Islet precursor cell (in vitro differentiated cells): ENCODE measurements around the gene KLHL30.
"Not testable (repeated sequence)": the region's sequence is repeated elsewhere in the genome, so short reads cannot be mapped to it uniquely, and the experiment has no call there.

Experiments
- DNase-seq: peaks from one replicate; pipeline ENCODE4 v3.0.0-alpha.2; 2018

Gene KLHL30

DNA sequence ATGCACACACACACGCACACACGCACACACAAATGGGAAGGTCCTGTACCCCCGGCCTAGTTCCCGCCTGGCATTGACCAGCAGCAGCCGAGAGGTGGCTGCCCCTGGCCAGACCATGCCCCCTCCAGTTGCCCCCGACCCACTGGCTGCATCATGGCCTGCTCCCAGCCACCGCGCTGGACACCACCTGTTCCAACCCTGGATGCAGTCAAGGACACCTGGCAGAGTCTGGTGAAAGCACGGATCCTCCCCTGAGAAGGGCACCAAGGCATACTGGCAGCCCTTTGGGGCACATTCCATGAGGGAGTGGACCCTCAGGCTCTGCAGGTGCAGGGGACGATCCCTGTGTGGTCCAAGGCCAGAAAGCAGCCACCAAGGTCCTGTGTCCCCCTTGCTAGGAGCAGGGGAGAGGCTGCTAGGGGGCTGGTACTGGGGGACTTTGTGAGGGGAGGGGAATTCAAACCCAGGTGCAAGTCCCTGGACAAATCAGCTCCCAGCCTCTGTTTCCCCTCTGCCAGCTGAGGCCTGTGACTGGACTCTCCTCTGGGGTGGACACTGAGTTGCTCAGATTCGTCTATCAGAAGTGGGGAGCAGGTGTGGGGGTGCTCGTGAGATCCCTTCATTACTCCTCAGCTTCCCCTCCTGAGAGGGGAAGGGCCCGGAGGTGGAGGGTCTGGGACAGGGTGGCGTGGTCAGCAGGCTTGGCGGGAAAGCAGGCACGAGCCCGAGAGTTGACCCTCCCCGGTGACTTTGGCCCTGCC, 34.8 kb upstream of the KLHL30 start:
- no peak for DNase-seq

DNA sequence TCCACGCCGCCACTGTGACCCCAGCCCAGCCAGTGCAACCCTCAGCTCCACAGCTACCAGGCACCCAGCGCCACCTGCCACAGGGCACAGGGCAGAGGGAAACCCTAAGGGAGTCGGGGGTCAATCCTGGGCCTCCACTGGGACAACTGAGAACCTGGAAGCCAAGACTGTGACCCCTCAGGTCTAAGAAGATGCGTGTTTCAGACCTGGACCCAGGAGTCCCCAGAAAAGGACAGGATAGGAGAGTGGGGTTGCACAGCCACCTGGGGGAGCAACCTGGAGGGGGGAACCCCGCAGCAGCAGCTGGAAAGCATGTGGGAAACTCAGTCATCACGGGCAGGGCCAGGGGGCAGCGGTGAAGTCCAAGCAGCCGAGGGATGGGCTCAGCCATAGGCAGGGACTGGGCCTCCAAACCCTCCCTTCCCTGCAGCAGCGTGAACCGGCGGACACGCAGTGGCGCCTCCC, 34.2 kb upstream of the KLHL30 start:
- DNase-seq = peak; percentile 50

DNA sequence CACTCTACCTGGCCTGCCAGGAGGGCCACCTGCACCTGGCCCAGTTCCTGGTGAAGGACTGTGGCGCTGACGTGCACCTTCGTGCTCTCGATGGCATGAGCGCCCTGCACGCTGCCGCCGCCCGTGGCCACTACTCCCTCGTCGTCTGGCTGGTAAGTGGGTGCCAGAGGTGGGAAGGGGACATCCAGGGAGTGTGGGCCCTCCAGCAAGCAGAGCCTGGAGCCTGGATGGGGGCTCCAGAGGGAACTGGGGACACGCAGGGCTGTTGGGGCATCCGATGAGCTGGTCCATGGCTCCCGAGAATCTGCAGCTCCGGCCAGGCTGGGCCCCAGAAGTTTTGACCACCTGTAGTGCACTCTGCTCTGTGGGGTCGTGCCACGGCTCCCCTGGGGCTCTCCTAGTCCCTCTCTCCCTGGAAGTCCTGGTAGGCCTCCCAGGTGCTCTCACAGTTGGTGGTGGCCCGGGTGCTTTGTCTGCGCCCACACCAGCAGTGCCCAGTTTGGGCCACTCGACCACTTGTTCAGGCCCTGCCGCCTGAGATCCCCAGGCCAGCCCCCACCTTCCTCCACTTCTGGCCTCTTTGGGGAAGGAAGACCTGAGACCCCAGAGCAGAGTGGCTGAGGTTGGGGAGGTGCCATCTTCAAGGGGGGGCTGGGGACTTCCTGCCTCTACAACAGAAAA, 33.6 kb upstream of the KLHL30 start:
- peak; percentile 53 for DNase-seq

DNA sequence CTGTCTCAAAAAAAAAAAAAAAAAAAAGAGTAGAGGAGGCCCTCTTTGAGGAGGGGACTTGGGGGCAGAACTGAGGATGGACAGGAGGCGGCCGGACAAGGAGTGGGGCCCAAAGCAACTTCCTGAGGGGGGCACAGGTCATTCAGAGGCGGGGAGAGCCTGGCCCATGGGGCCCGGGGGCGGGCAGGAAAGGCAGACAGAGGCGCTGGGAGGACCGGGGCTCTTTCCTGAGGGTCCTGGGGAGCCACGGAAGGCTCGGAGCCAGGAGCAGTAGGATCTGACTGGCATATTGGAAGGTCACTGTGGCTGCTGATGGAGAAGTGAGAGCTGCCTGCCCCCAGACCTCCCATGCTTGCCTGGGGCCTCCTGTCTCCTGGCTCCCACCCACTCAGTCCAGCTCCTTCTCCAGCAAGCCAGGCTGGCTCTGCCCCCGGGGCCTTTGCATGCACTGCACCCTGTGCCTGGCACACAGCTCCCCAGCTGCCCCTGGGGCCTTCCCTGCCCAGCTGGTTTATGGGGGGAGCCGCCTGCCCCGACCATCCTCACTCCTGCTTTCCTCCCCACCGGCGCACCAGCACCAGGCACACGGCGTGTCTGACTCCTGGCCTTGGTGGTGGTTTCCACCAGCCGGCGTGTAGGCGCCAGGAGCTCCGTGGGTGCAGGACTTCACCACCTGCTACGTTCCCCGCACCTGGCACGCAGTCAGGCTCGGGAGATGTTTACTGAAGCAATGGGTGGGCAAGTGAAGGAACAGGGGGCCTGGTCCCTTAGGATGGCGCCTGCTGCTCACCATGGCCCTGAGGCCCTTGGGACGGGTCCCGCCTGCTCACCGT, 32.7 kb upstream of the KLHL30 start:
- peak; percentile 53 for DNase-seq

DNA sequence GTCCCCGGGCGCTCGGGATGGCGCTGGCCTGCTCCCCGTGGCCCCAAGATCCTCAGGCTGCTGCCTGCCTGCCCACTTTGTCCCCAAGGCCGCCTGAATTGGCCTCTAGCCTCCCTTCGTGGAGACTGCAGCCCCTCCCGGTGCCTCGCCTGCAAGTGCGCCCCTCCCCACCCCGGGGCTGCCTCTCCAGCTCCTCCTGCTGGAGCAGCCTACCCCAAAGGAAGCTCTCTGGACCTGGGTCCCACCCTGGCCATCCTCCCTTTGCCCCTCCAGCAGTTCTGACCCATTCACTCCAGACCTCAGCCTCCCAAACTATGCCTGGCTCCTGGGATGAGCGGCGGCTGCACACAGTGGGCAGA, 32.1 kb upstream of the KLHL30 start:
- peak; percentile 54 for DNase-seq

DNA sequence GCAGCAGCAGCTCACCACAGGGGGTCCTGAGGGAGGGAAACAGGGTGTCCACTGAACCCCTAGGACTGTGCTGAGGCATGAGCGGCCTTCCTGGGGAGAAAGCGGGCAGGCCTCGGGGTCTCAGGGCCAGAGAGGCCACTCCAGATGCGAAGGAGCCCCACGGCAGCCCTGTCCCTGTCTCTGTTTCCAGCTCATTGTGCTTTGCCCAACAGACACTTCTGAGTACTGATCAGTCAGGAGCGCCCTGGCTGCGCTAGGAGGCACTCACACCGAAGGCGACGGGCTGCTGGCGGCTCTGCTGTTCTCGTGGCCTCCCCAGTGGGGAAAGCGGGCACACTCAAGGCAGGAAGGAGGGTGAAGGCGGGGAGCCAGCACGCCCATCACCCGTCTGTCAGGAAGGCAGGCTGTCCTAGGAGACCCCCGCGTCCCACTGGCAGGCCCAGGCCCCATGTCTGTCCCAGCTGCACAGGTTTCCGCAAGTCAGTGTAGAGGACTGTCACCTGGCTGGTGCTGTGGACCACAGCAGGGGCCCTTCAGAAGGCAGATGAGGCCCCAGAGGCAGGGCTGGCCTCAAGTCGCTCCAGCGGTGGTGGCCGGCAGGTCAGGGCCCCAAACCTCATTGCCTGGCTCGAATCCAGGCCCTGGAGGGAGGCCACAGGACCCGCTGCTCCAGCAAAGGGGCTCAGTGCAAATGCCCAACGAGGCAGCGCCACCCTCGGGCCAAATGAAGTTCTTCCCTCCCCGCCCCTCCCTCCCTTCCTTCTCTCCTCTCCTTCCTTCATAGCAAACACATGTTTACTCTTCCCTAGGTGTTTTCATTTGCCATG, 31.6 kb upstream of the KLHL30 start:
- peak; percentile 65 for DNase-seq

DNA sequence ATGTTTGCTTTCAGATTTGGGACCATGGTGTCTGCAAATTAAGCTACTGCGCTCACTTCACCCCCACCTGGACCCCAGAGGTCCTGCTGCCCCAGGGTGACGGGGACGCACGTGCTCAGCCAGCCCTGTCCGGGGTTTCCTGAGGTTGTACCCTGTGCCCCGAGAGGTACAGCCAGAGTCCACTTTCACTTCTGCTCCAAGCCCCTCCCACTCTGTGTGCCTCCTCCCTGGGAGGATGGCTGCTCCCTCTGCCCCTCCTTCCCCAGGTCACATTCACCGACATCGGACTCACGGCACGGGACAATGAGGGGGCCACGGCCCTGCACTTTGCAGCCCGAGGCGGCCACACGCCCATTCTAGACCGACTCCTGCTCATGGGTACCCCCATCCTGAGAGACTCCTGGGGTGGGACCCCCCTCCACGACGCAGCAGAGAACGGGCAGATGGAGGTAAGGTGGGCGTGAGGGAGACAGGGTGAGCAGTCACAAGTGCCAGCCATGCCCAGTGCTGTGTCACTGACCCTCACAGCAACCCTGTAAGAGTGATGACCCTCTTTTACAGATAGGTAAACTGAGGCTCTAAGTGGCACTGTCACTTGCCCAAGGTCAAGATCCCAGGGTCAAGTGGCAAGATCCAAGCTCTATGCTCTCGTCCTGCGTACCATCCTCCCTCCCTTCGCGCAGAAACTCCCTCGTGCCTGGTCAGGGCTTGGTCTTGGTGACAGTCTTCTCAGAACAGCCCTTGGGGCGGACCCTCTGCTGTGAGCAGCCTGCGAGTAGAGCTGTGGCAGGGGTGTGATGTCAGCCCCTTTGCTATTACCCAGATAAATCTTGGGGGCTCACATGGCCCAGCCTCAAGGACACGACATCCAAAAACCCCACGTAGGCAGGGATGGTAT, 30.7 kb upstream of the KLHL30 start:
- no peak for DNase-seq

DNA sequence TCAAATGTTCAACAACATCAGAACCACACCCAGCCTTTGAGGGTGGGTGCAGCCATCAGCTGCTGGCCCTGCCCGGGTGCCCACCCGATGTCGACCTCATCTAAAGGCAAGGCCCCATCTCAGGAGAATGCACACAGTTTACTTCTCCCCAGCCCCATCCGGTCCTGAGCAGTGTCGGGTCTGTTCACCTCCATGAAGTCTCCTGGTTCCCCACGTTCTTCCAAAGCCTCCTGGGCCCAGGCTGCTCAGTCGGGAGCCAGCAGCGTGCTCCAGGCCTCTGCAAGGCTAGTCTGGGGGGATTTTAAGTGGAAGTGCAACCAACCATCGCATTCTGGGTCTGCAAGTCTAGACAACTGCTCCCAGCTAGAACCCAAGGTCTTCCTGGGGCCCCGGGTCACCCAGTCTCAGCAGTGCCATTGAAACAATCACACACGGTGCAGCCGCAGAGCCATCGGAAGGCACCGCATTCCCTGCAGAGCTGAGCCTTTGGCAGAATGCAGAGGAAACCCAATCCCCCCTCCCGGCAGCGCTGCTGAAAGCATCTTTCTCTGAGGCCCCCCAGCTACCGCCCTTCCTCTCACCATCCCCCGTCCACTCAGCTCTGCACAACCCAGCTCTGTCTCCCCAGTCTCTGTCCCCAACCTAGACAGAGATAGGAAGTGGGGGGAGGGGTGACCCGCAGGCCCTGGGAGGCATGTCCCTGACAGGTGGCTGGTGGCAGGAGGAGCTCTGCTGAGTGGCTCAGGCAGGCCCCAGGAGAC, 29.9 kb upstream of the KLHL30 start:
- DNase-seq = peak; percentile 61

DNA sequence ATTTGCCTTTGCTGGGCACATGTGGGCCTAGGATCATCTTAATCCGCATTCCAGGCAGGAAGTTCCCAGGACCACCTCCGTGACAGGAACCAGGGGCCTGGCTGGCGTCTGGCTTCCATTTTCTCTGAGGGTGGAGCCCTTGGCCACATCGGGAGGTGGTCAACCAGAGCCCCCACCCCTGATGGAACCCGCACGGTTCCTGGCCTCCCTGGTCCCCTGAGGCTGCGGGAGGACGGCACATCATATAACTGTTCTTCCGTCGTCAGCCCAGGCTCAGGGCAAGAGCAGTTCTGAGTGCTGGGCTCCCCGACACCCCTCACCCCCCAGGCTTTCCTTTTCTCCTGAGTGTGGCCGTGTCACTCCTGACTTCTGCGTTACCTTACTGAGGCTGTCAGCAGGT, 24.9 kb upstream of the KLHL30 start:
- peak; percentile 32 for DNase-seq

DNA sequence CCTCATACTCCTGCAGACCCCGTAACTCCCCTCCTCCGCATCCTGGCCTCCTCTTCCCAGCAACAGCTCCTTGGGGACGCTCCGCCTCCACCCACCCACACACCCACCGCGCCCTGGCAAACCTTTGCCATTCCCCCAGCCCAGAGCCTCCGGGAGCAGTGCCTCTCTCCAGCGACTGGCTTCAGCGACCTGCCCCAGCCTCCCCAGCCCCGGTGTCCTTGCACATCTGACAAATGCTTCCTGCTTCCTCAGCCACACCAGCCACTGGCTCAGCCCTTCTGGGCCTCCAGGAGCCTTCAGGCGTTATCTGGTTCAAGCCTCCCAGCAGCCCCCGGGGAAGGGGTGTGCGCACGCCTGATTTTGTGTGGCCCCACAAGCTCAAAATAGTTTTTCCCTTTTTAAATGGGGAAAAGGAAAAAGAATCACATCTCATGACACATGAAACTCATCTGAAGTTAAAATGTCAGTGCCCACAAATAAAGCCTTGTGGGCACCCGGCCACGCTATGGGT, 24.1 kb upstream of the KLHL30 start:
- DNase-seq = peak; percentile 23

DNA sequence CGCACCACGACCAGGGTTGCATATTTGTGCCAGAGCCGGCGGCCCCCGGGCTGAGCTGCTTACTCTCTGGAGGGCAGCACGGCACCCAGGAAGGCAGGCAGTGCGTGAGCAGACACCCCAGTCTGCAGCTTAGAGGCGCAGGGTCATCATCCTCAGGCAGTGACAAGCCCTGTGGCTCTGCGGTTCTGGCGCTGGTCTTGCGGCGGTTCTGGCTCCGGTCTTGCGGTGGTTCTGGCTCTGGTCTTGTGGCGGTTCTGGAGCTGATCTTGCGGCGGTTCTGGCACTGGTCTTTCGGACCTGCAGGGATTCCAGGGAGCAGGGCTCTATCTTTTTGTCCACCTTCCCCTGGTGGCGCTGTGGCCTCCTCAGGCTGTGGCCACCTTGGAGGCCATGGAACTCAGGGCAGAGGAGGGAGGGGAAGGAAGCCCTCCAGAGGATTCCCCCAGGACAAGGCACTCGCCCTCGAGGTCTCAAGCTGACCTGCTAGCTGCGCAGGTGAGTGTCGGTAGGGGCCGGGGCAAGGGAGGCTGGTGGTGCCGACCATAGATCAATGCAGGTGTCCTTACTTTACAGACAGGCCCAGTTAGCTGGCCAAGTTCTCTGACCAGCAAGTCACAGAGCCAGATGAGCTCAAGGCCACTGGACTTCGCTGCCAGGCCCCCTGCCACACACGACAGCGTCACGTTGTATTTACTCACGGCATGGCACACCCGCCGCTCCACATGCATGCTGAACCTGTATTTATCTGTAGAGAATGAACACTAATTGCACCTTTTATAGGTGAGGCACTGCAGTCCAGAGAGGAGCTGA, 23.4 kb upstream of the KLHL30 start:
- no peak for DNase-seq

DNA sequence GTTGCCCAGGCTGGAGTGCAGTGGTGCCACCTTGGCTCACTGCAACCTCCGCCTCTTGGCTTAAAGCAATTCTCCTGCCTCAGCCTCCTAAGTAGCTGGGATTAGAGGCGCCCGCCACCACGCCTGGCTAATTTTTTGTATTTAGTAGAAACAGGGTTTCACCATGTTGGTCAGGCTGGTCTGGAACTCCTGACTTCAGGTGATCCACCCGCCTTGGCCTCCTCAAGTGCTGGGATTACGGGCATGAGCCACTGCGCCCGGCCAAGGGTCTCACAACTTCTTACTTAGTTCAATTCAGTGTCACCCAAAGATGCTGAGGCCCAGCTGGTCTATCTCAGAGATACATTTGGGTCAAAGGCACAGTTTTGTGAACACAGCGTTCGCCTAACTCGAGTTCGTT, 22.8 kb upstream of the KLHL30 start:
- DNase-seq = not testable (repeated sequence)

DNA sequence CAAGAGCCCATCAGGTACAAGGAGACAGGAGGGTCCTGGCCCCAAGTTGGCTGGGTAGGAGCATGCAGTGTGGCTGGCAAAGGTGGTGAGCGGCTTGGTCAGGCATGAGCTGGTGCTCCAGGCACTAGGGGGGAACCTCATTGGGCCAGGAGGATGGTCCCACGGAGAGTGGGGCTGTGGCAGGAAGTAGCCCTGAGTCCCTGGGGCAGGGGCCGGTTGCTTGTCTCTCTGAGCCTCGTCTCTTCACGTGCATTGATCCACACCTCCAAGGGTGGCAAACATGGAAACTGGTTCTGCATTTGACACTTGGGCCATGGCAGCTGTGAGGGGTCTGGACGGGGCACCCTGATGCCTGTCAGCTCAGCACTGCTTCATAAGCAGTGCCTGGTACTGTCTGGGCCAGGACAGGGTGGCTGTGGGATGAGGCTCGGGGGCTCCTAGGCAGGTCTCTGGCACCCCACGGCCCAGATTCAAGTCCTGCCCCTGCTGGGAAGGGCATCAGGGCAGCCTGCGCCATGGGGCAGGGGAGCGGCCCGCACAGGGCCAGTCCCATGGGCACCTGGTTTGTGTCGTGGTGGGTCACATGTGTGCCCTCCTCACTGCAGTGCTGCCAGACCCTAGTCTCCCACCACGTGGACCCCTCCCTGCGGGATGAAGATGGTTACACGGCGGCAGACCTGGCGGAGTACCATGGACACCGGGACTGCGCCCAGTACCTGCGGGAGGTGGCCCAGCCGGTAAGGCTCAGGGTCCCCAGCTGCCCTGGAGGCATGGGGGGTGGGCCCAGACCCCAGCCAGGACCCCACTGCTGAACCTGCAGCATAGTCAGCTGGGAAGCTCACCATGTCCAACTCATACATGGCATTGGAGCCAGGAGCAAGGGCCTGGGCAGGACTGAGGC, 21.9 kb upstream of the KLHL30 start:
- no peak for DNase-seq

DNA sequence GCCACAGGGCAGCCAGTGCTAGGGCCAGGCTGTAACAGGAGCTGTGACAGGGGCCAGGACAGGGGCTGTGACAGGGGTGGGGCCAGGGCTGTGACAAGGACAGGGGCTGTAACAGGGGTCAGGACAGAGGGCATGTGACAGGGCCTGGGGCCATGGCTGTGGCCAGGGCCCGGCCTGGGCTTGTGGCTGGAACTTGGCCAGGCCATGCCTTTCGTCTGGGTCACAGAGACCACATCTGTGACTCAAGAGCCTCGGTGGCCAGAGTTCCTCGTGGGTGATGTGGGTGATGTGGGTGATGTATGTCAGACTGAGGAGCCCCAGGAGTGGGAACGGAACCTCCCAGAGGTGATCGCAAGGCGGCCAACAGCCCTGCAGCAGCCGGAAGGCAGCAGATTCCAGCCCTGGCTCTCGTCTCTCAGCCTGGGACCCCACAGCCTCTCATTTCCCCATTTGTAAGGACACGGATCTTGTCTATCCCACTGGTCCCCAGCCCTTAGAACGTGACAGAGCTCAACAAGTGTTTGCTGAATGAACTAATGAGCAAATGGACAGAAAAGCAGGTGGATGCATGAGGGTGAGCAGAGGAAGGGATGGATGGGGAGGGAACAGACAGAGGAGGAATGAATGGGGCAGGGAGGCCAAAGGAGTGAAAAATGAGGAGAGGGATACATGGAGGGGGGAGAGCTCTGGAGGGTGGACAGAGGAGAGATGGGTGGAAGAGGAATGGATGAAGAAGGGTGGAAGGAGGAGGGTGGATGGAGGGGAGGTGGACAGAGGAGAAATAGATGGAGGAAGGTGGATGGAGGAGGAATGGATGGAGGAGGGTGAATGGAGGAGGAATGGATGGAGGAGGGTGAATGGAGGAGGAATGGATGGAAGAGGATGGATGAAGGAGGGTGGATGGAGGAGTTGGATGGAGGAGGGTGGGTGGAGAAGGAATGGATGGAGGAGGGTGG, 21.0 kb upstream of the KLHL30 start:
- DNase-seq = no peak

DNA sequence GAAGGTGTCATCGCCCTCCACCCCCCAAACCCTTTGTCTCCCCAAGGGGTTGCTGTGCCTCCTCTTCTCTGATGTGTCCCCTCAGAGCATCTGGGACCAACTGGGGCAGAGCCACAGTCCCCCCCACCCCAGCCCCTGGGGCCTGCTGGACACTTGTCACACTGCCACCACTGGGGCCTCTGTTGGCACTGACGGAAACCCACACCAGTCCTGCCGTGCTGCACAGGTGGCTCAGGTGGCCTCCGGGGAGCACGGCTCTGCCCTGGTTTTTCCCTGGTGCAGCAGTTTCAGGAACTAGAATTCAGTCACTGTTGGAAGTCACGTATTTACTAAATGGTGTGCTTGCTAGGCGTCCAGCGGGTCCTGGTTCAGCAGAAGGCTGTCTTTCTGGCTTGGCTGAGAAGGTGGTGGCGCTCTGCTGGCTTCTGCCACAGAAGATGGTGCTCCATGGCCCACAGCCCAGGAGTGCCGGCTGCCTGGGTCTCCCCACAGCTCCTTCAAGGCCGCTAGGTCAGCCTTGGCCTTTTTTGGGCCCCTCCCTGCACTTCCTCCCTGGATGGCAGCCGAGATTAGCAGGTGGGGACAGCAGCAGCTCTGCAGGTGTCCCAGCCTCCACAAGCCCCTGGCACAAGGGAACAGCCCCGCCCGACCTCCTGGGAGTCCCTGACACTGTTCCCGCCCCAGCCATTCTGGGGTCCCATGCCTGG, 18.6 kb upstream of the KLHL30 start:
- DNase-seq = no peak

DNA sequence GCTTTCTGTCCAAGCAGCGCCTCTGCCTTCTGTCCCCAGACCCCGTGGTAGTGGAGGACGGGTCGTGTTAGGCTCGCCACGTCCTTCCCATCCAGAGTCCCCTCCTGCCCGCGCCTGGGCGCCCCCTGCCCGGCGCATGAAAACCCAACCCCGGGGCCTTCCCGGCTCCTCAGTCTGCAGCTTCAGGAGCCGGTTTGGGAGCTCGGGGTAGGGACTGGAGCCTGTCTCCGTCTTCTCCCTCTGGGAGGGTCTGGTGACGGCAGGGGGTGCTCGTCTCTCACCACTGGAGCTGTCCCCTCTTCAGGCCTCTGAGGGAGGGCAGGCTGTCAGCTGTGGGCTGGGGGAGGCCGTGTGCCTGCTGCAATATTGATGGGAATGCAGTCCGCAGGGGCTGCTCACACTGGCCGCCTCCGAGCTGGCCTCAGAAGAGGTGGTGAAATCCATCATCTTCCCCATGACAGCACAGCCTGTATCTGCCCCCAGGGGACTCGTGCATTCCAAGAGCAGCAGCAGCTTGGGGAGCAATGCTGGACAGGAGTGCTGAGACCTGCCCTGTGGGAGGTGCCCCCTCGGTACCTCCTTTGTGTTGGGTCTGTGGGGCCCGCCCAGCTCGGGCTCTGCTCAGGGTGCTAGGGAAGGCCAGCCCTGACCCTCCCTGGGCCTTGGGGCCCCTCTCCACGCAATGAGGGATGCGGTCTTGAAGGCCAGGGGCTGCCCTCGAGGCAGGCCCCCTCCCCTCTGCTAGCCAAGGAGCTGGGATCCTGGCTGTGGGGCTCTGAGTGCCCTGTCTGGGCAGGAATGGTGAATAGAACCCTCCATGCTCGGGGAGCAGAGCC, 17.8 kb upstream of the KLHL30 start:
- DNase-seq = peak; percentile 77
